HG03460 (cell line): ENCODE measurements around the gene RASAL1.
"Not testable (repeated sequence)": the region's sequence is repeated elsewhere in the genome, so short reads cannot be mapped to it uniquely, and the experiment has no call there.

Experiments
- ATAC-seq: cut with Tn5 transposase; IDR thresholded peaks from one replicate; pipeline ENCODE4 v1.9.1; 2021; ENCODE audit not compliant: unreplicated experiment

RASAL1 gene

DNA sequence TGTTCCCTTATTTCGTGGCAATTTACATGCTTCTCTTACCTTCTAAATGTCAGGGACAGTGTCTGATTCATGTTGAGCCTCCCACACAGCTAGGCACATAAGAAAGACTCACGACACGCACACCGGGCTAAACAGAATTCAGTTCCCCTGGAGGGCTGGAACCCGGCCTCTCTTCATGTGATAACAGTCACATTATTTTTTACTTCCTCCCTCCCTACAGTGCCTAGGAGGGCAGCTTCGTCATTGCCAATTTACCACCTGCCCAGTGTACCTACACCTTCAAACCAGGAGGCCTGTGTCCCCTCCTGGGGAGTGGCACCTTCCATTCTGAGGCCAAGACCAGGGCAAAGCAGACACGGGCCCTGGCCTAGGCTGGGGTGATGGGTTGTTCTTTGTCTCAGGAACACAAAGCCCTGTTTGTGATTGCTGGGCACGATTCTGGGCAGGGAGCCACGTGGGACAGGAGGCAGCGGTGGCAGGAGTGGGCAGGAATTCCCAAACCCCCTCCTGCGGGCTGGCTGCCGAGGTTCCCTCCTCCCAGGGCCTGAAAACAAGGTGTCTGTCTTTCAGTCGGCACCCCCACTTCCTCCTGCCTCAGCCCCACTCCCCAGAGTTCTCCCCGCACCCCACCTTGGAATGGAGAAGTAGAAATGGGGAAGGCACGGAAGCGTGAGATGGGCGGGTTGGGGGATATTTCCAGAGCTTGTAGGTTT, 6.8 kb upstream of the RASAL1 start:
- no peak for ATAC-seq

DNA sequence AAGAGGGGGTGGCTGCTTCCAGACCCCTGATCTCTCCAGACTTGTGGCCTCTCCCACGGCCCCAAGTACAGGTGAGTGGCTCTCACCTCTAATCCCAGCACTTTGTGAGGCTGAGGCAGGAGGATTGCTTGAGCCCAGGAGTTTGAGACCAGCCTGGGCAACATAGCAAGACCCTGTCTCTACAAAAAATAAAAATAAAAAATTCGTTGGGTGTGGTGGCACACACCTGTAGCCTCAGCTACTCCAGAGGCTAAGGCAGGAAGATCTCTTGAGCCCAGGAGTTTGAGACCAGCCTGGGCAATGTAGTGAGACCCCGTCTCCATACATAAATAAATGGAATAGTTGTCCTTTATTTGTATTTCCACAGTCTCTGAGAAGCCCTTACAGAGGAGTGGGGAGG, 6.2 kb upstream of the RASAL1 start:
- ATAC-seq, result not testable (repeated sequence)

DNA sequence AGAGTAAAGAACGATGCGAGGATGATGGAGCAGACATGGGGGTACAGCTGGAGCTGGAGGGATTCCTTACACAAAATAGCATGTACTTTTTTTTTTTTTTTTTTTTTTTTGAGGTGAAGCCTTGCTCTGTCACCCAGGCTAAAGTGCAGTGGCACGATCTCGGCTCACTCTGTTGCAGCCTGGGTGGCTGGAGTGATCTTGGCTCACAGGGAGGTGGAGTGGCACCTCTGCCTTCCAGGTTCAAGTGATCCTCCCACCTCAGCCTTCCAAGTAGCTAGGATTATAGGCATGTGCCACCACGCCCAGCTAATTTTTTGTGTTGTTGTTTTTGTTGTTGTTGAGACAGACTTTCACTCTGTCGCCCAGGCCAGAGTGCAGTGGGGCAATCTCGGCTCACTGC, 5.1 kb upstream of the RASAL1 start:
- no peak for ATAC-seq

DNA sequence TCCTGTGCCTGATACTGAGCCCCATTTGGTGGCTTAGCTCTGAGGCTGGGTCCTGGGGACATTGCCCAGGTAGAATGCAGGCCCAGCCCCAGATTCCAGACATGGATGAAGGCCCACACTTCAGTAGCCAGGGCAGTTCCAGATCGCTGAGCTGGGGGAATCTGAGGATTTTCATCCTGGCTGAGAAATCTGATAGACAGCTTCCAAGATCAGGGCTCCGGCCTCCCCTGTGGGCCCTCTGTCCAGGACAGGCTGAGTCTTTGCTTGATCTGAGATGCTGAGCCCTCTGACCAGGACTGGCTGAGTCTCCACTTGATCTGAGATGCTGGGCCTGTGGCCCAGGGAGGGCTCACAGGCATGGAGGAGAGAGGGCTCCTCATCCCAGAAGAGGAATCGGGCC, 3.3 kb upstream of the RASAL1 start:
- ATAC-seq, result no peak

GRCh38 chr12:113137861-113138783, 2.6 kb upstream of the RASAL1 start:
- no peak for ATAC-seq

DNA sequence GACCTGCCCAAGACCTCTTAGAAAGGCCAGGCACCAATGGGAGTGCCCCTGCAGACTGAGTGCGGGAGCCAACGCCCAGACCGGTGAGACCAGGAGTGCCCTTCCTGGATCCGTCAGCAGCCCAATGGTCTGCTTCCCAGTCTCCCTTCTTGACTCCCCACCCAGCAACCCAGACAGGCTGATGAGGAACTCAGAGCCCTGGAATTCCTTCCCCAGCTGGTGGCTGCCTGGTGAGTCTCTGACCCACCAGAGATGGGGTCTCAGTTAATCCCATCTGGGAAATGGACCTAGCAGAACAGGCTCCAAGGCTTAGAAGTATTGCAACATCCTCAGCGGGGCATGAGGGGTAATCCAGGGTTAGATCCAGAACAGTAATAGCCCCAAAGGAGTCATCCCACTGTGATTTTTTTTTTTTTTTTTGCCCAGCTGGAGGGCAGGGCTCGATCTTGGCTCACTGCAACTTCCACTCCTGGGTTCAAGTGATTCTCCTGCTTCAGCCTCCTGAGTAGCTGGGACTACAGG, 1.5 kb upstream of the RASAL1 start:
- no peak for ATAC-seq

- ATAC-seq, result no peak
These were observed 798 bp upstream of the RASAL1 start for GRCh38 chr12:113136128-113136989.

DNA sequence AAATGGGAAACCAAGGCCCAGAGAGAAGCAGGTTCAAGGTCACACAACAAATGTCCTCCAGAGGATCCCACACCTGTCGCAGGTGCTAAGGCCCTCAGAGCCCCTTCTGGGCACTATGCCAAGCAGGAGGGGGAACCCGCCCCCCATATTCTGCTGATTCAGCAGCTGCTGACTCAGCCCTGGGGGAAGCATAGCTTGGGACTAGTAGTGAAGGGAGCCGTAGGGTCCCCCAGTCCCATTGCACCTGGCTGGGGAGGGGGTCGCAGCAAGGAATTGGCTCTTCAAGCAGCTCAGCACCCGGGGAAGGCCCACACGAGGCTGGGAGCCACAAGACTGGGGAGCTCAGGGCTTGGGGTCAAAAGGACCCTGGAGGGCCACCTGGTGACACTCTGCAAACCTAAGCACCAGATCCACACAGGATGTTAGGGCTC, 1.0 kb downstream of the RASAL1 start:
- ATAC-seq, result no peak

- ATAC-seq, result no peak
These were observed 1.5 kb downstream of the RASAL1 start for GRCh38 chr12:113134071-113134470.

- no peak for ATAC-seq
These were observed 1.9 kb downstream of the RASAL1 start for GRCh38 chr12:113133666-113134065.

DNA sequence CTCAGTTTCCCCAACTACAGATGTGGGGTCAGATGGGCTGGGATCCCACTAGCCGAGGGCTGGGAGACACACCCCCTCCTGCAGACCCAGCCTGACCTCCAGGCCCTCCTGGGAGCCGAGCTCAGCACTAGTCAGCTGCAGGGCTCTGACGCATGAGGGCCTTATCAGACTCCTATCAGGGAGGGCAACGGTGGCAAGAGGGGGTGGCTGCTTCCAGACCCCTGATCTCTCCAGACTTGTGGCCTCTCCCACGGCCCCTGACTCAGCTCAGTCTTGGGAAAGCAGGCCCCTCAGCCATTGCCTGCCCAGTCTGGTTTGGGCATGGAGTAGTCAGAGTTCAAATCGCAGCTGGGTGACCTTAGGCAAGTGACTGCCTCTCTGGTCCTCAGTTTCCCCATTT, 2.5 kb downstream of the RASAL1 start:
- ATAC-seq, result no peak

GRCh38 chr12:113131556-113131955, 4.0 kb downstream of the RASAL1 start:
- ATAC-seq, result no peak

DNA sequence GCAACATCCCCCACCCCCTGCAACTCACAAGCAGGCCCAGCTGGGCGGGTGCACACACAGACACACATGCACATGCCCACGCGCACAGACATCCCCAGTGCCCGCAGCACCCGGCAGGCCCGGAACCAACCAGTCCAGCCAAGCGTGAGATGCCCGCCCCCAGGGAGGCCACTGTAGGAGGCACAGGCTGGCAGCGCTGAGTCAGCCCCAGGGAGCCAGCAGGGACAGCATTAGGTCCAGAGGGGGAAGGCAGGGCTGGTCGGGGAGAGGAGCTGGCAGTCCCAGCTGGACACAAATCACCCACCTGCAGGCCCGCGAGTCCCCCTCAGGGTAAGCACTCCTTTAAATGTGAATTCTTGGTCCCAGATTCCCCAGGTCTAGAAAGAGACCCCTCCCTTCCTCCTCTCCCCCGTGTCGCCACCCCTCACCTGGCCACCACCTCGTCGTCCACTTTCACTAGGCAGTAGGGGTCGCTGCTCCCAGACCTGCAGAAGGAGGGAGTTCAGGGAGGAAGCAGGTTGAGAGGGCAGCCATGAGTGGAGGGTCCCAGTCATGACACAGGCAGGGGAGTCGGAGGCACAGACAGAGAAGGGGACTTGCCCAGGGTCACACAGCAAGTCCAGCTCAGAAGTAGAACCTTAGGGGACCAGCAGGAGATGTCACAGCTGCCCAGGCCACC, 5.0 kb downstream of the RASAL1 start:
- no peak for ATAC-seq

DNA sequence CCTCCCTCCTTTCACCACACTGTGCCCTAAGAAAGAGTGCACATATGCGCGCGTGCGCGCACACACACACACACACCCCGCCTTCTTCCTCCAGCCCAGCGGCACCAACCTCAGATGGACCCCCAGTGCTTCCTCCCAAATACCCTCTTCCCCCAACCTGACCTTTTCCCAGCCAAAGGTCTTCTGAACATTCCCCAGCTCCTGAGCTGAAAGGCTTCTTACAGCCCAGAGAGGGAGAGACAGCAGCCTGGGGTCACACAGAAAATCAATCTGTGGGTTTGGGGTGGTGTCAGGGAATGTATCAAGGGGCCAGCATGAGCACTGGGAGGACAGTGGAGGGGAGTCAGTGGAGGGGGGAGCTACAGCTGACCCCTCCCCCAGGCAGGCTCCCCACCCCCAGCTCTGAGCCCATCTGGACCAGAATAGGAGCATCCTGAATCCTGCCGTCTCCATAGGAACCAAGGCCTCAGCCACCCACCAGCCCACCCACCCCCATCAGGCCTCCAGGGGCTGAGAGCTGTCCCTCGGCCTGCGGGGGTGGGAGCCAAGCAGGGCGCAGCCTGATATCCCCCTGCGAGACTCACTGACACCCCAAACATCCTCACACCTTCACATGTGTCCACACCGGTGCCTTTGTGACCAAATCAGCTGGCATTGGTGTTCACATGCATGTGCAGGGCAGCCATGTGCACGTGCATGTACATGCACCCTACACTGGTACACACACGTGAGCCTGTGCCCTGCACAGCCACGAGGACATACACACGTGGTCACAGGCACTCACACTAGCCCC, 5.7 kb downstream of the RASAL1 start:
- no peak for ATAC-seq

- ATAC-seq, result no peak
These were observed 6.5 kb downstream of the RASAL1 start for GRCh38 chr12:113128802-113129663.

- ATAC-seq, result no peak
These were observed 7.8 kb downstream of the RASAL1 start for GRCh38 chr12:113127791-113128199.

DNA sequence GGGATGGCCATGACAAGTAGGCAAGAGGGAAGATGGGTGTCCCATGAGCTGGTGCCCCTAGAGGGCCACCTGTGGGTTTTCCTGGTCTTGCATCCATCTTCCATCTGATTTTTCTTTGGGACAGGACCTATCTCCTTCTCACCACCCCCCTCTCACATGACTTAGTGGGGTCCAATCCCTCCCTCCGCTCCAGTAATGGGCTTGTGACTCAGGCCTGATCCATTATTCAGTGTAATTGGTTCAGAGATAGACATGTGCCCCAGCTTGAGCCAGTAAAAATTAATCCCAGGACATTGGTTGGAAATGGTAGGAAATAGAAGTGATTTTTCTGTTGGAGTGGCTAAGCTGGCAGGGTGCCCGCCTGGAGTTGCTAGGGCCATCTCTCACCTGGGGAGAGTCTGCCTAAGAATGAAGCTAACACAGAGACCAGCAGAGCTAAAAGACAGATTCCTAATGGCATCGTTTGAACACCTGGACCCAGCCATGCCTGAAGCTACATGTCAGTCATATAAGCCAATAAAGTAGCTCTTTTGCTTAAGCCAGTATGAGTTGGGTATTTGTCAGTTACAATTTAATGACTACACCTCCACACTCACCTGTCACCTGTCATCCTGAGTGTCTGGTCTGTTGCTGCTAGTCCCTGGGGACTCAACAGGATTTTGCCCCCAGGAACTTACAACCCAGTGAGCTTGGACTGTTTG, 14.7 kb downstream of the RASAL1 start:
- ATAC-seq, result no peak
